GM21737 (cell line): ENCODE results near the gene KAT6B.

Source experiments
- ATAC-seq: cut with Tn5 transposase; IDR thresholded peaks from one replicate; pipeline ENCODE4 v1.9.1; 2021; ENCODE audit warnings: mild to moderate bottlenecking, moderate library complexity; ENCODE audit not compliant: unreplicated experiment

The KAT6B gene

GRCh38 chr10:74947781-74948401 is 121.5 kb downstream of the KAT6B start:
- ATAC-seq, result no peak

- ATAC-seq, result no peak
Measured at GRCh38 chr10:74949034-74949832, 122.8 kb downstream of the KAT6B start.

GRCh38 chr10:74949843-74950765 is 123.7 kb downstream of the KAT6B start:
- no peak for ATAC-seq

- ATAC-seq, result no peak
Measured at GRCh38 chr10:74953214-74953613, 126.8 kb downstream of the KAT6B start.

GRCh38 chr10:74955796-74956195 is 129.4 kb downstream of the KAT6B start:
- no peak for ATAC-seq

- no peak for ATAC-seq
Measured at GRCh38 chr10:74956555-74957111, 130.2 kb downstream of the KAT6B start.

GRCh38 chr10:74957285-74957961 is 131.0 kb downstream of the KAT6B start:
- no peak for ATAC-seq

- no peak for ATAC-seq
Measured at GRCh38 chr10:74958316-74958715, 131.9 kb downstream of the KAT6B start.

- no peak for ATAC-seq
Measured at GRCh38 chr10:74960670-74961069, 134.3 kb downstream of the KAT6B start.

- ATAC-seq, result no peak
Measured at GRCh38 chr10:74962517-74962916, 136.1 kb downstream of the KAT6B start.

GRCh38 chr10:74963549-74963948 is 137.1 kb downstream of the KAT6B start:
- ATAC-seq, result no peak

- ATAC-seq, result no peak
Measured at GRCh38 chr10:74967911-74968666, 141.7 kb downstream of the KAT6B start.

- ATAC-seq, result no peak
Measured at GRCh38 chr10:74968667-74969061, 142.3 kb downstream of the KAT6B start.

- no peak for ATAC-seq
Measured at GRCh38 chr10:74969093-74969492, 142.7 kb downstream of the KAT6B start.

- no peak for ATAC-seq
Measured at GRCh38 chr10:74969530-74969929, 143.1 kb downstream of the KAT6B start.

GRCh38 chr10:74973741-74974392 is 147.5 kb downstream of the KAT6B start:
- no peak for ATAC-seq

- ATAC-seq, result no peak
Measured at GRCh38 chr10:74975758-74976157, 149.4 kb downstream of the KAT6B start.

GRCh38 chr10:74976565-74976964 is 150.2 kb downstream of the KAT6B start:
- no peak for ATAC-seq

GRCh38 chr10:74977072-74977471 is 150.7 kb downstream of the KAT6B start:
- ATAC-seq, result no peak
